Esophagus squamous epithelium (tissue), 5 donors: ENCODE data around the gene RIPK3. TPM values are rescaled to one million over a fixed set of nuclear protein-coding genes. Genes with fewer than 3 reads are reported as not detected.

ENCODE experiments used
- DNase-seq: peaks from one replicate; lab custom pipeline; 2025; lab: John Stamatoyannopoulos, UW
- H3K27ac ChIP-seq, 4 donors: fragments of 200-600 bp; sonication (generic); one replicate each; pipeline ENCODE4 v1.5.1; 2016 to 2019; ENCODE audit warnings: mild to moderate bottlenecking in 1 of 4
- H3K27me3 ChIP-seq, 4 donors: fragments of 200-600 bp; sonication (generic); 1 replicate in 3 of 4; 2 replicates in 1 of 4; pipeline versions ENCODE4 v1.5.1 to v1.6.0; 2017 to 2021; ENCODE audit warnings: antibody characterized with exemption in 1 of 4
- H3K36me3 ChIP-seq, 3 donors: fragments of 200-600 bp; sonication (generic); one replicate each; pipeline ENCODE4 v1.5.1; 2016 to 2019
- H3K4me1 ChIP-seq, 3 donors: fragments of 200-600 bp; sonication (generic); one replicate each; pipeline ENCODE4 v1.5.1; 2017 to 2019
- H3K4me3 ChIP-seq, 4 donors: fragments of 200-600 bp; sonication (generic); 1 replicate in 3 of 4; 2 replicates in 1 of 4; pipeline ENCODE4 v1.5.1; 2016 to 2019; ENCODE audit warnings: mild to moderate bottlenecking in 2 of 4, moderate library complexity in 1 of 4
- H3K9me3 ChIP-seq, 3 donors: fragments of 200-600 bp; sonication (generic); one replicate each; pipeline ENCODE4 v1.5.1; 2016 to 2019
- CTCF ChIP-seq, 6 experiments: fragments of 450-650 bp in 4 of 6; fragments of 200-600 bp in 2 of 6; sonication (generic) in 2 of 6; IDR thresholded peaks; one replicate each; pipeline ENCODE4 v1.5.1; 2016 to 2019; ENCODE audit warnings: antibody characterized with exemption in 6 of 6, mild to moderate bottlenecking in 4 of 6, moderate library complexity in 4 of 6
- POLR2A ChIP-seq, 4 donors: fragments of 450-650 bp; IDR thresholded peaks; one replicate each; pipeline ENCODE4 v1.6.1; 2017; ENCODE audit warnings: antibody characterized with exemption in 4 of 4, mild to moderate bottlenecking in 4 of 4, moderate library complexity in 3 of 4
- WGBS, 2 donors: methylation state at CpG; one replicate each; pipeline ENCODE4 v1.1.5; 2018; 5-methylcytosine and 5-hydroxymethylcytosine counted together
- intact Hi-C: fragments of 100-400 bp; cut with DNase I; formaldehyde crosslinking; loops from one replicate; pipeline ENCODE4 v1.15.0; 2022
- total RNA-seq, 4 donors: library from RNA; depleted of rRNA; stranded (reverse); fragments of >200 nt; gene quantifications; one replicate each; pipeline ENCODE4 v1.1.0, GENCODE V29; 2016
- donor health status: DM: yes; HTN: yes; CAD: no.

The RIPK3 gene
- total RNA-seq, 4 donors from 2014 or later = 10.3 to 21.4 (median 12.7) TPM

- no peak overlapping the region for H3K27ac ChIP-seq
These were observed 35.8 kb downstream of the RIPK3 start for GRCh38 chr14:24304019-24304387.

GRCh38 chr14:24300326-24300980, 39.3 kb downstream of the RIPK3 start:
- H3K4me3 ChIP-seq = peak overlapping the region; percentile 60 to 92 (median 87)
- 21 to 30% methylated on average over 11 to 14 of the region's 16 CpGs for WGBS, 2 donors
- H3K4me1 ChIP-seq = peaks cover 20 to 59% (median 25%) of the 10 kb centered on the region in 3 donors
- no peak for TF ChIP-seq CTCF (IDR thresholded peaks at IDR 0.05)
- TF ChIP-seq POLR2A (IDR thresholded peaks at IDR 0.05) = no peak
- no peaks in the 10 kb centered on the region for H3K9me3 ChIP-seq
- intact Hi-C loops = no loop called here
- DNase-seq = no peak
- H3K36me3 ChIP-seq = peaks cover 16 to 64% (median 33%) of the 10 kb centered on the region in 3 donors
- peak overlapping the region; percentile 94 to 97 (median 96) for H3K27ac ChIP-seq
- H3K27me3 ChIP-seq = no peaks in the 10 kb centered on the region

More at GRCh38 chr14:24304019-24304387, 35.8 kb downstream of the RIPK3 start:
- no peak for DNase-seq
- peaks cover 11 to 74% (median 44%) of the 10 kb centered on the region in 3 donors for H3K36me3 ChIP-seq
- intact Hi-C loops = no loop called here
- H3K4me1 ChIP-seq = peaks cover 23 to 45% (median 25%) of the 10 kb centered on the region in 3 donors
- no peaks in the 10 kb centered on the region for H3K27me3 ChIP-seq
- H3K9me3 ChIP-seq = no peaks in the 10 kb centered on the region
- WGBS, 2 donors = 93 to 95% methylated on average over 7 to 11 of the region's 11 CpGs
- TF ChIP-seq CTCF (IDR thresholded peaks at IDR 0.05) (no peak), POLR2A (IDR thresholded peaks at IDR 0.05) (no peak)
- H3K4me3 ChIP-seq = no peak overlapping the region

- Histone ChIP-seq H3K4me1 (peaks cover 20 to 59% (median 25%) of the 10 kb centered on the region in 3 donors), H3K36me3 (peaks cover 16 to 64% (median 24%) of the 10 kb centered on the region in 3 donors), H3K27me3 (no peaks in the 10 kb centered on the region), H3K27ac (peak within 1 kb of the TSS; percentile 94 to 97 (median 96)), H3K9me3 (no peaks in the 10 kb centered on the region), H3K4me3 (peak within 1 kb of the TSS; percentile 60 to 92 (median 87))
- 0% methylated on average over 7 to 10 of the region's 75 CpGs for WGBS, 2 donors
- intact Hi-C loops = loop anchor here (2.0 kb wide), 1 partner anchor 57 kb away; the partner anchor contains the start of gene TINF2
- TF ChIP-seq POLR2A (IDR thresholded peaks at IDR 0.05) (peak in 3 of 4 donors; percentile 73 to 78 (median 78)), CTCF (IDR thresholded peaks at IDR 0.05) (peak in 2 of 6 experiments; percentile 18 to 30)
- DNase-seq = peak; percentile 71
These were observed 40.3 kb downstream of the RIPK3 start, which contains the start of the genes DHRS1 and NOP9 for GRCh38 chr14:24299255-24300191. Gene DHRS1, minus strand, starts transcription at chr14:24299780. Its CDS starts 674 bp downstream, at chr14:24299106. Gene NOP9, plus strand, starts transcription at chr14:24299850. Its CDS starts 105 bp downstream, at chr14:24299955.

GRCh38 chr14:24298892-24299254, 40.9 kb downstream of the RIPK3 start:
- intact Hi-C loops = loop anchor here (2.0 kb wide), 1 partner anchor 56 kb away; the partner anchor contains the start of gene TINF2
- DNase-seq = no peak
- no peak for TF ChIP-seq CTCF (IDR thresholded peaks at IDR 0.05)
- no peak for TF ChIP-seq POLR2A (IDR thresholded peaks at IDR 0.05)
- Histone ChIP-seq H3K4me1 (peaks cover 20 to 59% (median 25%) of the 10 kb centered on the region in 3 donors), H3K4me3 (peak overlapping the region; percentile 60 to 92 (median 87)), H3K9me3 (no peaks in the 10 kb centered on the region), H3K36me3 (peaks cover 16 to 64% (median 18%) of the 10 kb centered on the region in 3 donors), H3K27me3 (no peaks in the 10 kb centered on the region), H3K27ac (peak overlapping the region; percentile 94 to 97 (median 96))
- 38 to 39% methylated on average over 2 to 6 of the region's 7 CpGs for WGBS, 2 donors
